ENCODE measurements around the gene GSN. TPM values are rescaled to one million over a fixed set of nuclear protein-coding genes. Genes with fewer than 3 reads are reported as not detected.

Gene GSN
- total and polyA plus RNA-seq, 9 of the 15 experiments (the other 6 are each of a cell fraction or from before 2014, with no cell fraction given): 0.39 to 16.6 (median 8.2) TPM

- TF ChIP-seq TRIM25 (IDR thresholded peaks at IDR 0.05; ENCODE audit: borderline replicate concordance): no peak
- no peak for TF ChIP-seq ZBTB17 (CRISPR knock-in tag; IDR thresholded peaks at IDR 0.05)
- TF ChIP-seq NRF1 (conservative IDR thresholded peaks at IDR 0.05 in 1 of 2, IDR thresholded peaks at IDR 0.05 in 1 of 2): no peak
- no peak for TF ChIP-seq XRCC5 (IDR thresholded peaks at IDR 0.05; ENCODE audit: low read depth, low read length)
- no peak for TF ChIP-seq ZNF696 (CRISPR knock-in tag; conservative IDR thresholded peaks at IDR 0.05)
- no peak for TF ChIP-seq ZBTB2 (IDR thresholded peaks at IDR 0.05)
- no peak for TF ChIP-seq RNF219 (CRISPR knock-in tag; IDR thresholded peaks at IDR 0.05)
- no peak for TF ChIP-seq ZKSCAN8 (CRISPR knock-in tag; IDR thresholded peaks at IDR 0.05)
- TF ChIP-seq E2F6 (IDR thresholded peaks at IDR 0.05; ENCODE audit: borderline replicate concordance in 1 of 2, extremely low read depth in 1 of 2, insufficient read depth in 1 of 2, insufficient read length in 1 of 2, low read depth in 1 of 2, low read length in 1 of 2, poor library complexity in 1 of 2, severe bottlenecking in 1 of 2): no peak
- TF ChIP-seq NCOA4 (IDR thresholded peaks at IDR 0.05; ENCODE audit: partially characterized antibody): no peak
- no peak for TF ChIP-seq ZNF384 (IDR thresholded peaks at IDR 0.05; ENCODE audit: low read depth, low read length)
- TF ChIP-seq ZNF644 (tag; IDR thresholded peaks at IDR 0.05; ENCODE audit: low read depth): no peak
- TF ChIP-seq NBN (IDR thresholded peaks at IDR 0.05; ENCODE audit: low read depth): no peak
- TF ChIP-seq, protein P1, sequence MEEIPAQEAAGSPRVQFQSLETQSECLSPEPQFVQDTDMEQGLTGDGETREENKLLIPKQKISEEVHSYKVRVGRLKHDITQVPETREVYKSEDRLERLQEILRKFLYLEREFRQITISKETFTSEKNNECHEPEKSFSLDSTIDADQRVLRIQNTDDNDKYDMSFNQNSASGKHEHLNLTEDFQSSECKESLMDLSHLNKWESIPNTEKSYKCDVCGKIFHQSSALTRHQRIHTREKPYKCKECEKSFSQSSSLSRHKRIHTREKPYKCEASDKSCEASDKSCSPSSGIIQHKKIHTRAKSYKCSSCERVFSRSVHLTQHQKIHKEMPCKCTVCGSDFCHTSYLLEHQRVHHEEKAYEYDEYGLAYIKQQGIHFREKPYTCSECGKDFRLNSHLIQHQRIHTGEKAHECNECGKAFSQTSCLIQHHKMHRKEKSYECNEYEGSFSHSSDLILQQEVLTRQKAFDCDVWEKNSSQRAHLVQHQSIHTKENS (CRISPR knock-in tag; IDR thresholded peaks at IDR 0.05): no peak
- no peak for TF ChIP-seq POLR2G (IDR thresholded peaks at IDR 0.05; ENCODE audit: low read depth, low read length)
Measured at GRCh38 chr9:121339437-121339836, 71.5 kb downstream of the GSN start (continued).

Measured in K562 (cell line).